NCI-H345 treated with DMSO at 0.1 percent for 48 hours (cell line): ENCODE measurements around the gene CT45A10.
"Not testable (repeated sequence)": the region's sequence is repeated elsewhere in the genome, so short reads cannot be mapped to it uniquely, and the experiment has no call there.

Source experiments
- DNase-seq: peaks from one replicate; lab custom pipeline; 2025; ENCODE audit not compliant: unreplicated experiment; lab: John Stamatoyannopoulos, UW

The CT45A10 gene, protein sequence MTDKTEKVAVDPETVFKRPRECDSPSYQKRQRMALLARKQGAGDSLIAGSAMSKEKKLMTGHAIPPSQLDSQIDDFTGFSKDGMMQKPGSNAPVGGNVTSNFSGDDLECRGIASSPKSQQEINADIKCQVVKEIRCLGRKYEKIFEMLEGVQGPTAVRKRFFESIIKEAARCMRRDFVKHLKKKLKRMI

DNA sequence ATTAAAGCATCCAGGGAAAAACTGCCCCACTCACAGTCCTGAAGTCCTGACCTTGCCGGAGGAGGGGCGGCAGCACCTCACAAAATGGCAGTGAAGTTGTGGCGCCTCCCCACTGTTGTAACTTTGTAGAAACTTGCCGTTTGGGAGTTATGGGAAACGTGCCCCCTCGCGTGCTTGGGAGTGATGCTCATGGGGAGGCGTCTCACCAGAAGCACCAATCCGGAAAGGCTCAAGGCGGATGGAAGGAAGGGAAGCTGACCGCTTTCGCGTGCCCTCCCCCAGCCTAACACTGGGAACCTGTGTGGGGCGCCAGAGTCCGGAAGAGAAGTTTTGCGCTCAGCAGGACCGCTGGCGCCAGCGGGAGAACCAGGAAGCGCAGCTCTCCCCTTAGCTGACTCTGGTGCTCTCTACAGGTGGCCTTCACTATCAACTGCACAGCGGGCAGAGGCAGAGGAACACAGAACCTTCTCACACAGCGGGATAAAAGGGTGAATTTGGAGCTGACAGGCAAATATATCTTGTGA lies at the start of gene CT45A10, which contains the start of gene SAGE1:
CT45A10 (minus strand) TSS at position 151 of the 524 bp plus-strand sequence. CDS start 8,100 bp downstream, outside the sequence.
SAGE1 (plus strand) TSS at position 423 of the 524 bp plus-strand sequence. CDS start 2,527 bp downstream, outside the sequence.
- DNase-seq, result no peak

DNA sequence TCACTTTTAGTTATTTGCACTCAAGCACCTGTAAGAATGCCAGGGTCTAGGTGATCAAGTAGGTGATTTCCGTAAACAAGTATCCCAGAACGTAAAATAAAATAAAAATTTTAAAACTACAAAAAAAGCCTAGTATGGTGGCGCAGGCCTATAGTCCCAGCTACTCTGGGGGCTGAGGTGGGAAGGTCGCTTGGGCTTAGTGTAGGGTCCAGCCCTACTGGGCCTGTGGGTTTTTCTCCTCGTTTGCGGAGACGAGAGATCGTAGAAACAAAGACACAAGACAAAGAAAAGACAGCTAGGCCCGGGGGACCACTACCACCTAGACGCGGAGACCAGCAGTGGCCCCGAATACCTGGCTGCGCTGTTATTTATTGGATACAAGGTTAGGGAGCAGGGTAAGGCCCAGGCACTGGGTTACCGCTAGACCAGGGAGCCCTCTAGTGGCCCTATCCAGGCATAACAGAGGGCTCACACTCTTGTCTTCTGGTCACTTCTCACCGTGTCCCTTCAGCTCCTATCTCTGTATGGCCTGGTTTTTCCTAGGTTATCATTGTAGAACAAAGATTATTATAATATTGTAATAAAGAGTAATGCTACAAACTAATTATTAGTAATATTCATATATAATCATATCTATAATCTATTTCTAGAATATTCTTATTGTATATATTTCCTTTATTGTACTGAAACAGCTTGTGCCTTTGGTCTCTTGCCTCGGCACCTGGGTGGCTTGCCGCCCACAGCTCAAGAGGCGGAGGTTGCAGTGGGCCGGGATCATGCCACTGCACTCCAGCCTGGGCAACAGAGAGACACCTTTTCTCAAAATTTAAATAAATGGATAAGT lies 38.6 kb upstream of the CT45A10 start:
- no peak for DNase-seq

DNA sequence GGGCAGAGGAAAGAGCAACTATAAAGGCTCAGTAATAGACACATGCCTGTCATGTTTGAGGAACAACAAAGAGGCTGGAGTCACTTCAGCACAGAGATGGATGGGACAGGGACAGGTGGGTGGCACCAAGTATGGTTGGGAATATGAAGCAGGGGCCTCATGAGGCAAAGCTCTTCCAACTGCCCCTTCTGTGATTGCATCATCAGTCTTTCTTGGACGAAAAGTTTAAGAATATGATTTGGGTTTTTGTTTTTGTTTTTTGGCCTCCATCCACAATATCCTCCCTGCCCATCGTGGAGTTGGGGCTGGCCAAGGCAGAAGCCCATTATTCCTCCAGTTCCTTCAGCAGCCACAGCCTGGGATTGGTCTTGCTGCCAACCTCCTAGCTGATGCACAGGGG lies 34.7 kb upstream of the CT45A10 start:
- DNase-seq, result no peak

DNA sequence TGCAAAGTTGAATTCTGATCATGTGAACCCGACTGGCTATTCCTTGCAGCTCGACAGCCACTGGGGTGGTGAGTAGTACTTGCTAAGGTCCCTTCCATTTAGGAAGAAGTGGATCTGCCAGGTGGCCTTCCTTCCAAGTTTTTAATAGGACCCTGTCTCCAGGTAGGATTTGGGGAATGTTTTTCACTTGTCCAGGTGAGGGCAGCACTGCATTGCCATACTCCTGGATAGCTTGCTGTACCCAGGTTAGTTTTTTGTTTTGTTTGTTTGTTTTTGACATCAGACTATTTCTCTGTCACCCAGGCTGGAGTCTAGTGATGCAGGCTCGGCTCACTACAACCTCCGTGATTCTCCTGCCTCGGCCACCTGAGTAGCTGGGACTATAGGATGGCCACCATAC lies 30.1 kb upstream of the CT45A10 start:
- no peak for DNase-seq

DNA sequence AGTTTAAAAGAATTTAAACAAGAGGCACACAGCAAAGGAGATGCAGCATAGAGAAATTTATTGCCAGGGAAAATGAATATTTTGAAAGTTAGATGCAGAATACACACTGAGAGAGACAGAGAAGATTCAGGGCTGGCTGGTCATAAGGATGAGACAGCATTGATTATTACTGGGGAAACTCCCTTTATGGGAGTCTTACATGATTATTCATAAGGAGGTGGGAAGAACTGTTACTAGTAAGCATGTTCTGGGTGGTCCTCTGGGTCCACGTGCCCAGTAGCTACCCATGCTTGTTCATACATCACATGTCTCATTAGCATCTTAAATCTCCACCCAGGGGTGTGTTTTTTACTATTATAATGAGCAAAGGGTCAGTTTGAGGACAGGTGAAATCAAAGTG lies 27.3 kb upstream of the CT45A10 start:
- DNase-seq, result not testable (repeated sequence)

DNA sequence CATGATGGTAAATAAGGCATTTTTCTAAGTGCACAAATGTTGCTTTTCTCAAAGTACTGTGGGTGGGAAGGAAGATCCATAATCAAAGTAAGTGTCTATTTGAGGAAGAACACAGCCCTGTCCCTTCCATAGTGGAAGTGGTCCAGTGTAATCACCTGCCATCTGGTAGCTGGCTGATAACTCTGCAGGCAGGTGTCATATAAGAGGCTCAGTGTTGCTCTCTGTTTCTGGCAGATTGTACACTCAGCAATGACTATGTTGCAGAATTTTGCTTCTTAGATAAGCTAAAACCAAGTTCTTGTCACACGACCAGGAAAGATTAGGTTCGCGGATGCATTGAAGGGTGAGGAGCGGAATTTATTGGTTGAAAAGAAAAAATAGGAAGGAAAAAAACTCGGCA lies 21.2 kb upstream of the CT45A10 start:
- no peak for DNase-seq

DNA sequence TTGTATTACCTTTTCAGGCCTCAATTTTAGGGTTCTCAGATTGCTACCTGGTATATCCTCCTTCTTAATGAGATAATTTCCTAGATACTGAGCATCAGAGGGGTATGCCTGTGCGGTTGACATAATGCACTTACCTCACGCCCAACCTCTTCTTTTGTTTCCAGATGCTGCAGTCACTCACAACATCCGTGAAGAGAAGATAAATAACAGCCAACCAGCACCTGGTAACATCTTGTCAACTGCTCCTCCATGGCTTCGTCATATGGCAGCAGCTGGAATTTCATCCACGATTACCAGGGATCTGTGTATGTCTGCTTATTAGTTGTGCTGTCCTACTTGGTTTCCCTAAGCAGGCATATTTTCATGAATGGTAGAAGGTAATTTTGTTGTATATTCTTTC lies 17.0 kb upstream of the CT45A10 start:
- no peak for DNase-seq

DNA sequence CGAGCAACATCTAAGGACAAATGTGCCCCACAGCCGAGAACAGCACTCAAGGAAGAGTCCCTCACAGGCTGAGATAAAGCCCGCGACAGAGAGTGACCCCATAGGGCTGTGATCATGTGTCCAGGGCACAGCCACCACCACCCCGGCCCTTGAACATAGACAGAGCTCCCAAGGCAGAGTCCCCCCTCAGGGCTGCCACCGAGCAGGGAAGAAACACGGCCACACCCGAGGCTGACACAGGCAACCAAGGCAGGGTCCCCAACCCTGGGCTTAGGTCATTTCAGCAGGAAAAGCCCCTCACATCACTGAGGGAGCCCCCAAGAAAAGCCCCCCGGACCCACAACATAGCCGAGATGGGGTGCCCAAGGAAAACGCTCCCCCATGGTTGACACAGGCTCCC lies 463 bp downstream of the CT45A10 start:
- DNase-seq, result no peak

DNA sequence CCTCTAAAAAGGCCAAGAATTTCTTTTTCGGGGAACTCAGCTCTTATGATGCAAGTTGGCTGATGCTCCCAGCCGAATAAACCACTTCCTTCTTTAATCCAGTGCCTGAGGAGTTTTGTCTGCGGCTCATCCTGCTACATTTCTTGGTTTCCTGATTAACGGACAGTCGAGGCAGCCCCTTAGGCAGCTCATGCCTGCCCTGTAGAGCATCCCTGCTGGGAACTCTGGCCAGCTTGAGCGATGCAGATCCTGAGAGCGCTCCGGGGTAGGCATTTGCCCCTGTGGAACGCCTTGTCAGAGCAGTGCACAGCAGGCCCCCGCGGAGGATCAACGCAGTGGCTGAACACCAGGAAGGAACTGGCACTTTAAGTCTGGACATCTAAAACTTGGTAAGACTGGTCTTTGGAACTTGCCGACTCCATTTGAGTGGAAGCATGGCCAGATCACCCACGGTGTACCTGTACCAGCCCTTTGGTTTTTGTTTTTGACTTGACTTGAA lies 3.1 kb downstream of the CT45A10 start:
- DNase-seq, result no peak

DNA sequence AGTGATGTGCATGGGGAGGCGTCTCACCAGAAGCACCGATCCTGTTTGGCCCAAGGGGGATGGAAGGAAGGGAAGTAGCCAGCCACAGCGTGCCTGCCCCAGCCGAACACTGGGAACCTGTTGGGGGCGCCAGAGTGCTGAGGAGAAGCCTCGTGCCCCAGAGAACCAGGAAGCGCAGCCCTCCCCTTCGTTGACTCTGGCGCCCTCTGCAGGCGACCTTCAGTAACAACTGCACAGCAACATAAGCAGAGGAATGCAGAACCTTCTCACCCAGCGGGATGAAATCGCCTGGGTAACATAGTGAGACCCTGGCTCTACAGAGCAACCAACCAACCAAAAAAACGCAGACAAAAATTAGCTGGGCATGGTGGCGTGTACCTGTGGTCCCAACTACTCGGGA lies 4.3 kb downstream of the CT45A10 start:
- DNase-seq, result not testable (repeated sequence)

DNA sequence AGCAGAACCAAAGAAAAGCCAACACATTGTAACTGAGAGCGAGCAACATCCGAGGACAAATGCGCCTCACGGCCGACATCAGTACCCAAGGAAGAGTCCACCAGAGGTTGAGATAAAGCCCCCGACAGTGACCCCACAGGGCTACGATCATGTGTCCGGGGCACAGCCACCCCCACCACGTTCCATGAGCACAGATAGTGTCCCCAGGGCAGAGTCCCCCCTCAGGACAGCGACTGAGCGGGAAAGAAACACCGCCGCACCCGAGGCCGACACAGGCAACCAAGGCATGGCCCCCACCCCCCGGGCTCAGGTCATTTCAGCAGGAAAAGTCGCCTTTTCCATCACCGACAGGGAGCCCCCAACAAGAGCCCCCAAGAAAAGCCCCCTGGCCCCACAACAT lies 5.0 kb downstream of the CT45A10 start:
- DNase-seq, result not testable (repeated sequence)

DNA sequence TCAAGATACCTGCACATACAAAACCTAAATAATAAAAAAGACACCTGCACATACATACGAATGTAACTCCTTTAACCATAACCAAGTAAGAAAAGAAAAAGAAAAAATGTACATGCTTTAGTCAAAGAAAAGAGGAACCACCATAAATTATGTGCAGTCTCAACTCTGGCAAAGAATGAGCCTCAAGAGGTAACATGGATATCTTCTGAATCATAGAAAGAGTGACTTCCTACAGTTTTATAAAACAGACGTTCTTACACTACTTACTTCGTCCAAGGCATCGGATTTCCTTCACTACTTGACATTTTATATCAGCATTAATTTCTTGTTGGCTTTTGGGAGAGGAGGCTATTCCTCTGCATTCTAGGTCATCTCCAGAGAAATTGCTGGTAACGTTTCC lies 10.5 kb downstream of the CT45A10 start:
- not testable (repeated sequence) for DNase-seq

DNA sequence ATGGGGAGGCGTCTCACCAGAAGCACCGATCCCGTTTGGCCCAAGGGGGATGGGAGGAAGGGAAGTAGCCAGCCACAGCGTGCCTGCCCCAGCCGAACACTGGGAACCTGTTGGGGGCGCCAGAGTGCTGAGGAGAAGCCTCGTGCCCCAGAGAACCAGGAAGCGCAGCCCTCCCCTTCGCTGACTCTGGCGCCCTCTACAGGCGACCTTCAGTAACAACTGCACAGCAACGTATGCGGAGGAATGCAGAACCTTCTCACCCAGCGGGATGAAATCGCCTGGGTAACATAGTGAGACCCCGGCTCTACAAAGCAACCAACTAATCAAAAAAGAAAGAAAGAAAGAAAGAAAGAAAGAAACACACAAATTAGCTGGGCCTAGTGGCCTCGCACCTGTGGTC lies 21.5 kb downstream of the CT45A10 start, which contains the start of gene CT45A9:
CT45A9 (minus strand) TSS at position 101 of the 400 bp plus-strand sequence. CDS start 3,751 bp downstream, outside the sequence.
- DNase-seq, result not testable (repeated sequence)

DNA sequence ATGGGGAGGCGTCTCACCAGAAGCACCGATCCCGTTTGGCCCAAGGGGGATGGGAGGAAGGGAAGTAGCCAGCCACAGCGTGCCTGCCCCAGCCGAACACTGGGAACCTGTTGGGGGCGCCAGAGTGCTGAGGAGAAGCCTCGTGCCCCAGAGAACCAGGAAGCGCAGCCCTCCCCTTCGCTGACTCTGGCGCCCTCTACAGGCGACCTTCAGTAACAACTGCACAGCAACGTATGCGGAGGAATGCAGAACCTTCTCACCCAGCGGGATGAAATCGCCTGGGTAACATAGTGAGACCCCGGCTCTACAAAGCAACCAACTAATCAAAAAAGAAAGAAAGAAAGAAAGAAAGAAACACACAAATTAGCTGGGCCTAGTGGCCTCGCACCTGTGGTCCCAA lies 38.8 kb downstream of the CT45A10 start, which contains the start of gene CT45A8:
CT45A8 (minus strand) TSS at position 101 of the 400 bp plus-strand sequence. CDS start 3,755 bp downstream, outside the sequence.
- not testable (repeated sequence) for DNase-seq

DNA sequence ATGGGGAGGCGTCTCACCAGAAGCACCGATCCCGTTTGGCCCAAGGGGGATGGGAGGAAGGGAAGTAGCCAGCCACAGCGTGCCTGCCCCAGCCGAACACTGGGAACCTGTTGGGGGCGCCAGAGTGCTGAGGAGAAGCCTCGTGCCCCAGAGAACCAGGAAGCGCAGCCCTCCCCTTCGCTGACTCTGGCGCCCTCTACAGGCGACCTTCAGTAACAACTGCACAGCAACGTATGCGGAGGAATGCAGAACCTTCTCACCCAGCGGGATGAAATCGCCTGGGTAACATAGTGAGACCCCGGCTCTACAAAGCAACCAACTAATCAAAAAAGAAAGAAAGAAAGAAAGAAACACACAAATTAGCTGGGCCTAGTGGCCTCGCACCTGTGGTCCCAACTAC lies 56.1 kb downstream of the CT45A10 start, which contains the start of gene CT45A7:
CT45A7 (minus strand) TSS at position 101 of the 400 bp plus-strand sequence. CDS start 3,747 bp downstream, outside the sequence.
- DNase-seq, result not testable (repeated sequence)
